Measurements from ENCODE around the gene COPS9. TPM values are rescaled to one million over a fixed set of nuclear protein-coding genes. Genes with fewer than 3 reads are reported as not detected.

COPS9 gene
- total and polyA plus RNA-seq, 7 donors = 235 to 458 (median 327) TPM

DNA sequence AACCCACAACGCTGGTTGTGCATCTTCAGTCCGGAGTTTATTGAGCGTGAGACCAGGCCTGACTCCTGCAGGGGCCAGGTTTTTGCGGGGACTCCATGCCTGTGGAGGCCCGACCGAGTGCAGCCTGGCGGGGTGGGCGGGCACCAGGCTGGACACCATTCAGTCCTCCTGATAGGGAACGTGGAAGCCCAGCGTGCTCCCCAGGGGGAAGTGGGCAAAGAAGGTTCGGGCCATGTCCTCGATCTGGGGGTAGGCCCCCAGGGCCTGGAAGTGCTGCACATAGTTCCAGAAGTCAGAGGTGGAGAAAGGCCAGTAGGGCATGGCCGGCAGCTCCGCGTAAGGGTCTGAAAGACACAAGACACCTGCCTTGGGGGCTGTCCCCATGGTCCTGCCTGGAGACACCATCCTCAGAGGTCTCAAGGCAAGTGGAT lies 2.9 kb upstream of the COPS9 start:
- no peak overlapping the region for H3K4me3 ChIP-seq
- peaks cover 0 to 8% (median 0%) of the 10 kb centered on the region in 3 donors for H3K27me3 ChIP-seq
- 90 to 93% methylated on average over 15 of the region's 15 CpGs for WGBS, 2 donors
- intact Hi-C loops (cut with DNase I) = loop anchor here (5.0 kb wide), 1 partner anchor 298 kb away; the partner anchor contains the start of gene GPC1
- DNase-seq = no peak
- H3K36me3 ChIP-seq = no peaks in the 10 kb centered on the region
- H3K27ac ChIP-seq = no peak overlapping the region
- TF ChIP-seq EP300 (IDR thresholded peaks at IDR 0.05) = no peak
- TF ChIP-seq POLR2A (IDR thresholded peaks at IDR 0.05) = no peak
- TF ChIP-seq CTCF (IDR thresholded peaks at IDR 0.05) = no peak
- no peak for TF ChIP-seq POLR2AphosphoS5 (IDR thresholded peaks at IDR 0.05)
- H3K4me1 ChIP-seq = peaks cover 0 to 25% (median 20%) of the 10 kb centered on the region in 4 donors
- H3K9me3 ChIP-seq = no peaks in the 10 kb centered on the region

- Histone ChIP-seq H3K27ac (no peak overlapping the region), H3K4me3 (no peak overlapping the region), H3K36me3 (peaks cover 0 to 4% (median 1%) of the 10 kb centered on the region in 4 donors), H3K27me3 (peaks cover 0 to 3% (median 0%) of the 10 kb centered on the region in 3 donors), H3K9me3 (no peaks in the 10 kb centered on the region), H3K4me1 (peaks cover 0 to 21% (median 19%) of the 10 kb centered on the region in 4 donors)
- WGBS, 2 donors = 52 to 85% methylated on average over 9 of the region's 9 CpGs
- intact Hi-C loops (cut with DNase I) = loop anchor here (5.0 kb wide), 1 partner anchor 299 kb away; the partner anchor contains the start of gene GPC1
- DNase-seq = no peak
- TF ChIP-seq POLR2A (IDR thresholded peaks at IDR 0.05) (no peak), POLR2AphosphoS5 (IDR thresholded peaks at IDR 0.05) (no peak), EP300 (IDR thresholded peaks at IDR 0.05) (no peak), CTCF (IDR thresholded peaks at IDR 0.05) (no peak)
Observed at GRCh38 chr2:240138254-240138984, 2.3 kb upstream of the COPS9 start.

GRCh38 chr2:240137596-240138253 lies 1.6 kb upstream of the COPS9 start:
- intact Hi-C loops (cut with DNase I) = loop anchor here (5.0 kb wide), 1 partner anchor 300 kb away; the partner anchor contains the start of gene GPC1
- no peak for DNase-seq
- no peak overlapping the region for H3K4me3 ChIP-seq
- 90 to 93% methylated on average over 19 of the region's 19 CpGs for WGBS, 2 donors
- no peak overlapping the region for H3K27ac ChIP-seq
- TF ChIP-seq POLR2A (IDR thresholded peaks at IDR 0.05) (no peak), POLR2AphosphoS5 (IDR thresholded peaks at IDR 0.05) (no peak), CTCF (IDR thresholded peaks at IDR 0.05) (no peak), EP300 (IDR thresholded peaks at IDR 0.05) (no peak)
- H3K27me3 ChIP-seq = no peaks in the 10 kb centered on the region
- H3K36me3 ChIP-seq = peaks cover 0 to 11% (median 8%) of the 10 kb centered on the region in 4 donors
- no peaks in the 10 kb centered on the region for H3K9me3 ChIP-seq
- H3K4me1 ChIP-seq = peaks cover 0 to 21% (median 19%) of the 10 kb centered on the region in 4 donors

- TF ChIP-seq CTCF (IDR thresholded peaks at IDR 0.05) = no peak
- TF ChIP-seq EP300 (IDR thresholded peaks at IDR 0.05) = no peak
- no peak for TF ChIP-seq POLR2A (IDR thresholded peaks at IDR 0.05)
- TF ChIP-seq POLR2AphosphoS5 (IDR thresholded peaks at IDR 0.05) = no peak
- WGBS, 2 donors = 31 to 34% methylated on average over 36 of the region's 36 CpGs
- H3K9me3 ChIP-seq = no peaks in the 10 kb centered on the region
- H3K27me3 ChIP-seq = no peaks in the 10 kb centered on the region
- H3K27ac ChIP-seq = peak overlapping the region; percentile 78 to 88 (median 83)
- intact Hi-C loops (cut with DNase I) = loop anchor here (5.0 kb wide), 1 partner anchor 301 kb away; the partner anchor contains the start of gene GPC1
- peaks cover 0 to 20% (median 13%) of the 10 kb centered on the region in 4 donors for H3K36me3 ChIP-seq
- H3K4me3 ChIP-seq = peak overlapping the region; percentile 95 to 100 (median 99)
- H3K4me1 ChIP-seq = peaks cover 0 to 21% (median 19%) of the 10 kb centered on the region in 4 donors
- DNase-seq = no peak
Observed at GRCh38 chr2:240136671-240137292, 677 bp upstream of the COPS9 start.

All from sigmoid colon (tissue), 7 donors.